Esophagus squamous epithelium (tissue), 5 donors: ENCODE data around the gene ECT2L. TPM values are rescaled to one million over a fixed set of nuclear protein-coding genes. Genes with fewer than 3 reads are reported as not detected.

Source experiments
- DNase-seq: peaks from one replicate; lab custom pipeline; 2025; lab: John Stamatoyannopoulos, UW
- H3K27ac ChIP-seq, 4 donors: fragments of 200-600 bp; sonication (generic); one replicate each; pipeline ENCODE4 v1.5.1; 2016 to 2019; ENCODE audit warnings: mild to moderate bottlenecking in 1 of 4
- H3K27me3 ChIP-seq, 4 donors: fragments of 200-600 bp; sonication (generic); 1 replicate in 3 of 4; 2 replicates in 1 of 4; pipeline versions ENCODE4 v1.5.1 to v1.6.0; 2017 to 2021; ENCODE audit warnings: antibody characterized with exemption in 1 of 4
- H3K36me3 ChIP-seq, 3 donors: fragments of 200-600 bp; sonication (generic); one replicate each; pipeline ENCODE4 v1.5.1; 2016 to 2019
- H3K4me1 ChIP-seq, 3 donors: fragments of 200-600 bp; sonication (generic); one replicate each; pipeline ENCODE4 v1.5.1; 2017 to 2019
- H3K4me3 ChIP-seq, 4 donors: fragments of 200-600 bp; sonication (generic); 1 replicate in 3 of 4; 2 replicates in 1 of 4; pipeline ENCODE4 v1.5.1; 2016 to 2019; ENCODE audit warnings: mild to moderate bottlenecking in 2 of 4, moderate library complexity in 1 of 4
- H3K9me3 ChIP-seq, 3 donors: fragments of 200-600 bp; sonication (generic); one replicate each; pipeline ENCODE4 v1.5.1; 2016 to 2019
- POLR2A ChIP-seq, 4 donors: fragments of 450-650 bp; IDR thresholded peaks; one replicate each; pipeline ENCODE4 v1.6.1; 2017; ENCODE audit warnings: antibody characterized with exemption in 4 of 4, mild to moderate bottlenecking in 4 of 4, moderate library complexity in 3 of 4
- WGBS, 2 donors: methylation state at CpG; one replicate each; pipeline ENCODE4 v1.1.5; 2018; 5-methylcytosine and 5-hydroxymethylcytosine counted together
- intact Hi-C: fragments of 100-400 bp; cut with DNase I; formaldehyde crosslinking; loops from one replicate; pipeline ENCODE4 v1.15.0; 2022
- total RNA-seq, 4 donors: library from RNA; depleted of rRNA; stranded (reverse); fragments of >200 nt; gene quantifications; one replicate each; pipeline ENCODE4 v1.1.0, GENCODE V29; 2016
- TF ChIP-seq, protein P1 (sequence below), 6 experiments: fragments of 450-650 bp in 4 of 6; fragments of 200-600 bp in 2 of 6; sonication (generic) in 2 of 6; IDR thresholded peaks; one replicate each; pipeline ENCODE4 v1.5.1; 2016 to 2019; ENCODE audit warnings: antibody characterized with exemption in 6 of 6, mild to moderate bottlenecking in 4 of 6, moderate library complexity in 4 of 6
- donor health status: DM: yes; HTN: yes; CAD: no.

ECT2L gene
- total RNA-seq, 4 donors from 2014 or later = not detected

DNA sequence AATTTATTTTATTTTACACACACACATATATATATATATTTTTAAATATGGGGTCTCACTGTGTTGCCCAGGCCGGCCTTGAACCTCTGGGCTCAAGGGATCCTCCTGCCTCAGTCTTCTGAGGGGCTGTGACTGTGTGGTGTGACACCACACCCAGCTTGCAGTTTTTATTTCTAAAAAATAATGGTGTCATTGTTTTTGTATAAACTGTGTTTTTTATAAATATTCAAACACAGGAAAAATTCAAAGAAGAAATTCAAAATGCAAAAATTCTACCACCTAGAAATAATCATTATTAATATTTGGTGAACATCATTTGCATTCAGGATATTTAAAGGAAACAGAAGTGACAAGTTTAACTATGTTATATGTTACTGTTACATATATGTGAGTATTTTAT, 19.2 kb upstream of the ECT2L start:
- TF ChIP-seq, protein P1, sequence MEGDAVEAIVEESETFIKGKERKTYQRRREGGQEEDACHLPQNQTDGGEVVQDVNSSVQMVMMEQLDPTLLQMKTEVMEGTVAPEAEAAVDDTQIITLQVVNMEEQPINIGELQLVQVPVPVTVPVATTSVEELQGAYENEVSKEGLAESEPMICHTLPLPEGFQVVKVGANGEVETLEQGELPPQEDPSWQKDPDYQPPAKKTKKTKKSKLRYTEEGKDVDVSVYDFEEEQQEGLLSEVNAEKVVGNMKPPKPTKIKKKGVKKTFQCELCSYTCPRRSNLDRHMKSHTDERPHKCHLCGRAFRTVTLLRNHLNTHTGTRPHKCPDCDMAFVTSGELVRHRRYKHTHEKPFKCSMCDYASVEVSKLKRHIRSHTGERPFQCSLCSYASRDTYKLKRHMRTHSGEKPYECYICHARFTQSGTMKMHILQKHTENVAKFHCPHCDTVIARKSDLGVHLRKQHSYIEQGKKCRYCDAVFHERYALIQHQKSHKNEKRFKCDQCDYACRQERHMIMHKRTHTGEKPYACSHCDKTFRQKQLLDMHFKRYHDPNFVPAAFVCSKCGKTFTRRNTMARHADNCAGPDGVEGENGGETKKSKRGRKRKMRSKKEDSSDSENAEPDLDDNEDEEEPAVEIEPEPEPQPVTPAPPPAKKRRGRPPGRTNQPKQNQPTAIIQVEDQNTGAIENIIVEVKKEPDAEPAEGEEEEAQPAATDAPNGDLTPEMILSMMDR (IDR thresholded peaks at IDR 0.05) = no peak
- TF ChIP-seq POLR2A (IDR thresholded peaks at IDR 0.05) = no peak
- Histone ChIP-seq H3K36me3 (peaks cover 0 to 60% (median 0%) of the 10 kb centered on the region in 3 donors), H3K27me3 (no peaks in the 10 kb centered on the region), H3K27ac (no peak overlapping the region), H3K4me1 (peaks cover 12 to 28% (median 13%) of the 10 kb centered on the region in 3 donors), H3K4me3 (no peak overlapping the region), H3K9me3 (no peaks in the 10 kb centered on the region)
- no peak for DNase-seq
- intact Hi-C loops = no loop called here
- 83 to 100% methylated on average over 1 of the region's 1 CpG for WGBS, 2 donors

DNA sequence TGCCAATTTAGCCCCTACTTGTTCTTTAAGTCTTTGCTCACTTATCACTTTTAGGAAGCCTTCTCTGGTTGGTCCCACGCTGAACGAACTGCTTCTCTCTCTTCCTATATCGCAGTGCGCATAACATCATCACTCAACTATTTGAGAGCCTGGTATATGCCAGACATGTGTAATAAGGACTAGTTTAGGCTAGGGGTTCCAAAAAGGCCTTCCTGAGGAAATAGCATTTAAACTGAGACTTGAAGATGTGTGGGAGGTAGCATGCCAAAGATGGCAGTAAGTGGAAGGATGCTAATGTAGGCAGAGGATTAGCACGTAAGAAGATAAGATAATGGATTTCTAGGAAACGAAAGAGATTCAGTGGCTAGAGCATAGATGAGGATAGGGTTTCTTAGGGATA, 17.6 kb upstream of the ECT2L start:
- H3K27me3 ChIP-seq = no peaks in the 10 kb centered on the region
- intact Hi-C loops = no loop called here
- H3K4me1 ChIP-seq = peaks cover 6 to 18% (median 7%) of the 10 kb centered on the region in 3 donors
- H3K4me3 ChIP-seq = no peak overlapping the region
- peaks cover 0 to 76% (median 0%) of the 10 kb centered on the region in 3 donors for H3K36me3 ChIP-seq
- 90 to 96% methylated on average over 6 of the region's 6 CpGs for WGBS, 2 donors
- H3K9me3 ChIP-seq = no peaks in the 10 kb centered on the region
- H3K27ac ChIP-seq = no peak overlapping the region
- no peak for TF ChIP-seq POLR2A (IDR thresholded peaks at IDR 0.05)
- TF ChIP-seq, protein P1 (IDR thresholded peaks at IDR 0.05) = no peak
- DNase-seq = no peak

DNA sequence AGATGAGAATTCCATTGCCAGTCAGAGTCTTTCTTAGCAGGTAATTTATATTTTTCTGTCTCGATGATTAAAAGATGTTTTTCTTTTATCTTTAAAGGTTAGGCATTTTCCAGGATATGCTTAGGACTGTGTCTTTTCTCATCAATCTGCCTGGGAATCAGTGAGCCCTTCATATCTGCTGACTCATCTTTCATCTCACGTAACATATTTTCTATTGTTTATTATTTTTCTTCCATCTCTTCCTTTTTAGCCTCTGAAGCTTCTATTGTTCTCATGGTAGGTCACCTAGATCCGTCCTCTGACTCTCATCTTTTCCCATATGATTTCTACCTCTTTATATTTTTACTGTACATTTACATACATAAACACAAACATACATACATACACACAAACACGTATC, 13.6 kb upstream of the ECT2L start:
- intact Hi-C loops = no loop called here
- no peak for DNase-seq
- no peaks in the 10 kb centered on the region for H3K4me1 ChIP-seq
- H3K9me3 ChIP-seq = no peaks in the 10 kb centered on the region
- H3K27me3 ChIP-seq = no peaks in the 10 kb centered on the region
- H3K4me3 ChIP-seq = no peak overlapping the region
- WGBS, 2 donors = 73 to 74% methylated on average over 4 of the region's 4 CpGs
- TF ChIP-seq, protein P1 (IDR thresholded peaks at IDR 0.05) = no peak
- TF ChIP-seq POLR2A (IDR thresholded peaks at IDR 0.05) = no peak
- H3K27ac ChIP-seq = no peak overlapping the region
- peaks cover 0 to 100% (median 0%) of the 10 kb centered on the region in 3 donors for H3K36me3 ChIP-seq

DNA sequence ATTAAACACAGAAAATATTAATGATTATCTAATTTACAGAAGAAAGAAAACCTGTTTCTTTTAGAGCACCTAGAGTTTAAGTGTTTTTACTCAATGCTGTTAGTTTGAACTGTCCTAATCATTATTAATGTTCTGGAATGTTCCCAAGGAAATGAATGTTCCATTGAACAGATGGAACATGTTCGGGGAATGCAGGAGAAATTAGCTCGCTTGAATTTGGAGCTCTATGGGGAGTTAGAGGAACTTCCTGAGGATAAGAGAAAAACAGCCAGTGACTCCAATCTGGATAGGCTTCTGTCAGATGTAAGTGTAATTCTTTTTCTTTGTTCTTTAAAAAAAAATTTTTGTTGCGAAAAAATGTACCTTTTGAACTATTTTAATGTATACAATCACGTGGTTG, 10.8 kb upstream of the ECT2L start:
- TF ChIP-seq POLR2A (IDR thresholded peaks at IDR 0.05) = no peak
- TF ChIP-seq, protein P1 (IDR thresholded peaks at IDR 0.05) = no peak
- Histone ChIP-seq H3K27ac (no peak overlapping the region), H3K9me3 (no peaks in the 10 kb centered on the region), H3K4me3 (no peak overlapping the region), H3K36me3 (peaks cover 0 to 99% (median 0%) of the 10 kb centered on the region in 3 donors), H3K4me1 (no peaks in the 10 kb centered on the region), H3K27me3 (no peaks in the 10 kb centered on the region)
- intact Hi-C loops = no loop called here
- no peak for DNase-seq
- 69 to 73% methylated on average over 4 of the region's 4 CpGs for WGBS, 2 donors

DNA sequence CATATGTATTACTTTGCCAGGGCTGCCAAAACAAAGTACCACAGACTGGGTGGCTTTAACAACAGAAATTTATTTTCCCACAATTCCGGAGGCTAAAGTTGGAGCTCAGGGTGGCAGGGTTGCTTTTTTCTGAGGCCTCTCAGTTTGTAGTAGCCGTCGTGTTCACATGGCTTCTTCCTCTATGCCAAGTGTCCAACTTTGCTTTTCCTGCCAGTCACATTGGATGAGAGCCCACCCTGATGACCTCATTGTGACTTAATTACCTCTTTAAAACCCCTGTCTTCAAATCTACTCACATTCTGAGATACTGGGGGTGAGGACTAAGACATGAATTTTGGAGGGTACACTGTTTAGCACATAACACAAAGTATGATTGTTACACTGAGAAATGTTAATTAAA, 9.9 kb upstream of the ECT2L start:
- Histone ChIP-seq H3K4me1 (no peaks in the 10 kb centered on the region), H3K9me3 (no peaks in the 10 kb centered on the region), H3K27me3 (no peaks in the 10 kb centered on the region), H3K4me3 (no peak overlapping the region), H3K27ac (no peak overlapping the region), H3K36me3 (peaks cover 0 to 99% (median 0%) of the 10 kb centered on the region in 3 donors)
- intact Hi-C loops = no loop called here
- no peak for DNase-seq
- TF ChIP-seq, protein P1 (IDR thresholded peaks at IDR 0.05) = no peak
- no peak for TF ChIP-seq POLR2A (IDR thresholded peaks at IDR 0.05)
- WGBS, 2 donors = 75 to 85% methylated on average over 3 of the region's 3 CpGs
